Right renal cortex interstitium (tissue), 3 donors: ENCODE data around the gene GTF2A1L. TPM values are rescaled to one million over a fixed set of nuclear protein-coding genes. Genes with fewer than 3 reads are reported as not detected.

Experiments used
- DNase-seq, 3 donors: peaks; one replicate each; pipeline ENCODE4 v3.0.0-alpha.2; 2013; ENCODE audit warnings: low read depth in 3 of 3, low spot score in 2 of 3
- polyA plus RNA-seq, 3 donors: library from polyadenylated mRNA; unstranded; fragments of 120-200 nt; gene quantifications; one replicate each; pipeline ENCODE4 v1.2.1, GENCODE V29; 2013; ENCODE audit not compliant: insufficient read length in 3 of 3

Gene GTF2A1L
- polyA plus RNA-seq, 3 donors, result 0.35 to 1.6 TPM; not detected in 1

DNA sequence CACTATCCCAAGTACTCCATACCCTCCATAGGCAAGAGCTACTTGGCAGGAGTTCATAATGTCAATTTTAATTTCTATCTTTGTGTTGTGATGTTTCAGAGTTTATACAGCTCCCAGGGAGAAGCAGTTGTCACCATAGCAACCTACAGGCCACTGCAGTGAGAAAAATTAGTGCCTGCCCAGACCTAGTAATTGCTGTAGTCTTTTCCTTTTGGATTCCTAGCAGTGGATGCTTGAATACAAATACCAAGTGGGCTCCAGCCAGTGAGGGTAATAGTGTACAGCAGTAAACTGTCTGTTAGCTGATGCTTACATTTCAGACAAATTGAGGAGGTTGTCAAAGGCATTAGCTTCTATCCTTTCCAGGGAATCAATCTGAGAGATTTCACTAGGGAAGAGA is 111.2 kb downstream of the GTF2A1L start:
- DNase-seq, result no peak

Other genes with a start within 250 kb of the GTF2A1L start
- 10 to 100 TPM; 43.1 to 44.5 (median 43.9) TPM for gene PPP1R21, start 177.1 kb upstream of the GTF2A1L start, polyA plus RNA-seq
- 10 to 100 TPM; 32.2 to 38.7 (median 35.8) TPM for gene STON1, start 87.7 kb upstream of the GTF2A1L start, polyA plus RNA-seq
- under 1 TPM; 0.22 to 0.25 (median 0.24) TPM for gene LHCGR, start 137.9 kb downstream of the GTF2A1L start, polyA plus RNA-seq